Hematopoietic multipotent progenitor cell treated with erythropoietin and hydrocortisone succinate and interleukin-3 and kit ligand, for 6 days (in vitro differentiated cells): ENCODE results near the gene PRELID2.
"Not testable (repeated sequence)": the region's sequence is repeated elsewhere in the genome, so short reads cannot be mapped to it uniquely, and the experiment has no call there.

Experiments used
- DNase-seq: peaks from one replicate; pipeline ENCODE4 v3.0.0-alpha.2; 2015

Gene PRELID2

DNA sequence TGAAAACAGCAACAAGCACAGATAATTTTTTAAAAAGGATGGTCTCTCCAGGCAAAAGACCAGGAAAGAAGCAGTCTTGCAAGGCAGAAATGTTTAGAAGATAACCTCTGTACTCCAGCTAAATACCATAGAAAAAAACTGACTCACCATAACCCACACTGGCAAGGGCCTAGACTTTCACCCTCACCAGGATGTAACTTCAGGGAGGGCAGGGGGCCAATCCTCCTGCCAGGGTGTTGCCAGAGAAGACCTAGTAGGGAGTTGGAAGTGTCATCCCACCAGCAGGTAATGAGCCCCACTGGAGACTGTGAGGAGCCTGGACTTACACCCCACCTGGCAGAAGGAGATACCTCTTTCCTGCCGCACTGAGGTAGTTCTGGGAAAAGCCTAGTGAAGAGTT lies 97.6 kb downstream of the PRELID2 start:
- DNase-seq, result no peak

DNA sequence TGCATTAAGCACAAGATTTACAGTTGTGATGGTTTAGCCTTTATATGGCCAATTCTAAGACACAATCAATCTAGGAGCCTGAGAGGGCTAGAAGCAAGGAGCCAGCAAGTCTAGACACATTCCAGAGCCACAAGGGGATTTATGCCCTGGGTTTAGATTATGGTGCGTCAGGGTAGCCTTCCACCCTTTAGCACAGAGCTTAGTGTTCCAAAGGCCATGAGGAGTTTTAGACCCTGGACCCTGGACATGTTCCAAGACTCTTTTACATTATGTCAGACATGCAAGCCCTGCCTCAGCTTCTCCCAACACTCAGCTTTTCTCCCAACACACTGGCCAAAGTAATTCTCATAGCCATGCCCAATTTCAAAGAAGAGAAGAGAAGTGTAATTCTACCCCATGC lies 105.2 kb downstream of the PRELID2 start:
- not testable (repeated sequence) for DNase-seq

GRCh38 chr5:145723516-145723915 lies 111.6 kb downstream of the PRELID2 start:
- no peak for DNase-seq

- no peak for DNase-seq
Observed at GRCh38 chr5:145718956-145719355, 116.2 kb downstream of the PRELID2 start.

GRCh38 chr5:145715412-145715811 lies 119.7 kb downstream of the PRELID2 start:
- DNase-seq, result no peak

DNA sequence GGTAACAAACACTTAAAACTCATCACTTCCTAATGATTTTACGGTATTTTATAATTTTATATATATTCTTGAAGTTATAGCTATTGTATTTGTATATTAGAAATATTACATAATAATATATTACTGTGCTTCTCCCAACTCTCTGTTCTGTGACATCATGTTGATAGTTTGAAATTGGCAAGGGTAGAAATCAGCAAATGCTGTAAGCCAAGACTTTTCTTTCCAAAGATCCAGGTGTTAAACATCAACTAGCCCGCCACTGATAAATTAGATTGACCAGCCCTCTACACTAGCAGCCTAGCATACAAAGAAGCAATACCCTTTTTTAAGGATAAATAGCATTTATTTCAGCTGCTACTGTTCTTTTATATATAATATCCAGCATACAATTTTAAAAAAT lies 122.9 kb downstream of the PRELID2 start:
- DNase-seq, result no peak

DNA sequence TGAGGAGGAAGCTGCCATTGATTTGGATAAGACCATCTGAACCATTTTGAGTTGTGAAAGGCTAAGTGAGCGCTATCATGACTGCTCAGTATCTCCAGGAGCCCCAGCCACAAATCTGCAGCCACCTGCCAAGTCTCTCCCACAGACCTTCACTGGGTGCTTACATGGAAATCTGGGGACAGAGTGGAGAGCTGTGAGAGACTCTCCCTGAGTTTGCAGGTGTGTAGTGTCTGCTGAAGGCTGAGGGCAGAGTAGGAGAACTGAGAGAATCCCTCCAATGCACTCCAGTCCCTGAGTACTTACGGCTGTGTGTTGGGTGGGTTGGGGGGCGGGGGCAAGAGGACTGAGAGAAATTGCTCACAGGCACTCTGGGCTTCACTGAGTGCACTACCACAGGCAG lies 123.7 kb downstream of the PRELID2 start:
- DNase-seq, result no peak
